B cell (primary cell): ENCODE results near the gene PTX3. TPM values are rescaled to one million over a fixed set of nuclear protein-coding genes. Genes with fewer than 3 reads are reported as not detected.

Source experiments
- ATAC-seq: fragments of 200-7000 bp; cut with Tn5 transposase; one replicate; pipeline ENCODE4 v1.10.0; 2021; ENCODE audit warnings: low read depth, mild to moderate bottlenecking, moderate number of reproducible peaks, moderate library complexity
- CTCF ChIA-PET: fragments of 350-600 bp; sonication (Branson Sonifier 250); formaldehyde crosslinking; loops from one replicate; lab custom pipeline; 2021; ENCODE audit warnings: antibody characterized with exemption, inconsistent platforms; lab: Charles Lee
- POLR2A ChIA-PET: fragments of 350-600 bp; sonication (Branson Sonifier 250); formaldehyde crosslinking; loops from one replicate; lab custom pipeline; 2021; ENCODE audit warnings: antibody characterized with exemption; lab: Charles Lee
- DNase-seq: peaks from one replicate; pipeline ENCODE4 v3.0.0; 2013
- H2AFZ ChIP-seq: 2 replicates; pipeline ENCODE4 v1.6.1; 2012; ENCODE audit warnings: mild to moderate bottlenecking, low read depth, low read length; ENCODE audit not compliant: insufficient read depth, poor library complexity, severe bottlenecking
- H3K27ac ChIP-seq, 2 donors: 1 replicate in 1 of 2; 2 replicates in 1 of 2; pipeline ENCODE4 v1.5.1; 2012 to 2013; ENCODE audit warnings: low read length in 2 of 2, mild to moderate bottlenecking in 2 of 2, moderate library complexity in 1 of 2
- H3K27me3 ChIP-seq, 4 experiments: fragments of 200-600 bp in 1 of 4; sonication (generic) in 1 of 4; replicated peaks in 1 of 4; 1 replicate in 2 of 4; 2 replicates in 2 of 4; pipeline versions ENCODE4 v1.6.1 to v1.7.0; 2013 to 2016; ENCODE audit warnings: low read length in 3 of 4, mild to moderate bottlenecking in 2 of 4, mixed read lengths in 1 of 4, moderate library complexity in 1 of 4; ENCODE audit not compliant: insufficient read depth in 4 of 4, control insufficient read depth in 3 of 4; ENCODE audit errors: control extremely low read depth in 1 of 4
- H3K36me3 ChIP-seq, 2 experiments: replicated peaks in 1 of 2; 1 replicate in 1 of 2; 2 replicates in 1 of 2; pipeline versions ENCODE4 v1.6.1 to v1.7.1; 2013; ENCODE audit warnings: low read length in 1 of 2; ENCODE audit not compliant: insufficient read depth in 2 of 2, control insufficient read depth in 1 of 2; ENCODE audit errors: control extremely low read depth in 1 of 2, extremely low read depth in 1 of 2
- H3K4me1 ChIP-seq, 2 donors: fragments of 200-600 bp in 1 of 2; sonication (generic) in 1 of 2; 1 replicate in 1 of 2; 2 replicates in 1 of 2; pipeline versions ENCODE4 v1.5.1 to v1.6.1; 2013 to 2017; ENCODE audit warnings: low read length in 2 of 2; ENCODE audit not compliant: control insufficient read depth in 2 of 2, insufficient read depth in 2 of 2
- H3K4me2 ChIP-seq: replicated peaks from 2 replicates; pipeline ENCODE3; 2012; ENCODE audit warnings: mild to moderate bottlenecking, low read depth, low read length; ENCODE audit not compliant: poor library complexity, severe bottlenecking
- H3K4me3 ChIP-seq, 5 experiments: fragments of 200-600 bp in 1 of 5; sonication (generic) in 1 of 5; 1 replicate in 3 of 5; 2 replicates in 2 of 5; pipeline versions ENCODE4 v1.5.1 to v1.7.0; 2011 to 2016; ENCODE audit warnings: low read length in 4 of 5, mild to moderate bottlenecking in 4 of 5, low read depth in 2 of 5, control low read depth in 1 of 5, moderate library complexity in 1 of 5; ENCODE audit not compliant: insufficient read depth in 1 of 5; ENCODE audit errors: control extremely low read depth in 1 of 5, extremely low read depth in 1 of 5
- H3K79me2 ChIP-seq: fragments of 200-600 bp; sonication (generic); one replicate; pipeline ENCODE4 v1.6.0; 2016; ENCODE audit warnings: low read length; ENCODE audit not compliant: control insufficient read depth, insufficient read depth
- H3K9ac ChIP-seq: fragments of 200-600 bp; sonication (generic); 2 replicates; pipeline ENCODE4 v1.6.1; 2017; ENCODE audit warnings: mild to moderate bottlenecking, low read length, moderate library complexity
- H3K9me3 ChIP-seq, 3 donors: one replicate each; pipeline versions ENCODE4 v1.6.1 to v1.7.1; 2013; ENCODE audit warnings: low read length in 2 of 3; ENCODE audit not compliant: control insufficient read depth in 2 of 3, insufficient read depth in 1 of 3; ENCODE audit errors: control extremely low read depth in 1 of 3
- H4K20me1 ChIP-seq: 2 replicates; pipeline ENCODE4 v1.6.0; 2012; ENCODE audit warnings: mild to moderate bottlenecking, low read length; ENCODE audit not compliant: insufficient read depth, control insufficient read depth, poor library complexity, severe bottlenecking
- H3K27ac Mint-ChIP-seq: one replicate; pipeline ENCODE4 v1.8.0; 2021; ENCODE audit warnings: mixed read lengths
- H3K27me3 Mint-ChIP-seq: one replicate; pipeline ENCODE4 v1.8.0; 2021; ENCODE audit warnings: mixed read lengths
- H3K4me1 Mint-ChIP-seq: one replicate; pipeline ENCODE4 v1.8.0; 2021; ENCODE audit warnings: mixed read lengths
- H3K4me3 Mint-ChIP-seq: one replicate; pipeline ENCODE4 v1.8.0; 2021; ENCODE audit warnings: mixed read lengths
- H3K9me3 Mint-ChIP-seq: one replicate; pipeline ENCODE4 v1.8.0; 2022; ENCODE audit warnings: mixed read lengths; ENCODE audit not compliant: insufficient read depth
- CTCF ChIP-seq: fragments of 200-600 bp; IDR thresholded peaks from one replicate; pipeline ENCODE4 v1.8.0; 2022; ENCODE audit warnings: antibody characterized with exemption, mild to moderate bottlenecking
- EZH2 ChIP-seq: IDR thresholded peaks from 2 replicates; pipeline ENCODE4 v1.6.1; 2012; ENCODE audit warnings: borderline replicate concordance, low read depth, mild to moderate bottlenecking, moderate library complexity, low read length; ENCODE audit not compliant: insufficient read depth, poor library complexity, severe bottlenecking
- WGBS: methylation state at CpG from one replicate; pipeline ENCODE4 v1.1.5; 2013; ENCODE audit warnings: missing lambda C conversion rate; ENCODE audit not compliant: insufficient coverage; 5-methylcytosine and 5-hydroxymethylcytosine counted together
- intact Hi-C: fragments of 100-400 bp; cut with micrococcal nuclease; formaldehyde crosslinking; loops from one replicate; pipeline ENCODE4 v1.10.0; 2022
- polyA plus RNA-seq: library from polyadenylated mRNA; depleted of rRNA; stranded (reverse); fragments of >200 nt; gene quantifications from 2 replicates; pipeline ENCODE4 v1.2.3, GENCODE V29; 2012
- total RNA-seq, 2 donors: library from RNA; stranded (reverse); fragments of 120-200 nt in 1 of 2; gene quantifications; 1 replicate in 1 of 2; 2 replicates in 1 of 2; pipeline versions ENCODE4 v1.2.3 to v1.2.4, GENCODE V29; 2013 to 2022

Gene PTX3
- total and polyA plus RNA-seq, 2 donors (not counting 1 experiment from before 2014, with no cell fraction given), result 0.37 to 0.40 TPM

DNA sequence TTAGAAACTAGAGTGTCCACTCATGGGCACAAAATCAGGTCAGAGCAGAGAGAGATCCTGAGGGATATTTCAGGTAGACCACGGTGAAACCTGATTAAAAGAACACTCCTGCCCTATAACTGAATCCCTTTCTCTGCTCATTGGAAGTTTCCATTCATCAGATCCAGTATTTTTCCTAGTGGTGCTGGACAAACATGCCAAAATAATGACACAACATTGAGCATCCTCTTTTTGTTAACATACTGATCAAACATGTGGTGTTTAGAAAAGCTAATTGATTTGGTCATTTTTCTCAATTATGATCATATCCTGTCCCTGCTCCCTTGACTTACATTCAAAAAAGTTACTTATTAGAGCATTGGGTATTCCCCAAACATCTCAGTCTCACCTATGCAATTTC is 27.2 kb downstream of the PTX3 start:
- H3K27ac Mint-ChIP-seq, result no peak overlapping the region
- DNase-seq (no peak), ATAC-seq (no peak)
- no peak overlapping the region for H3K27ac ChIP-seq
- H3K4me1 ChIP-seq, result no peaks in the 10 kb centered on the region
- no peak overlapping the region for H3K4me3 ChIP-seq
- CTCF ChIA-PET, result no interaction called here
- no peak overlapping the region for H3K9ac ChIP-seq
- H3K79me2 ChIP-seq, result no peaks in the 10 kb centered on the region
- no peak overlapping the region for H2AFZ ChIP-seq
- no peak overlapping the region for H3K4me2 ChIP-seq
- H3K27me3 ChIP-seq, result peaks cover 0 to 8% (median 0%) of the 10 kb centered on the region in 4 experiments
- no peaks in the 10 kb centered on the region for H3K36me3 ChIP-seq
- peaks cover 13% of the 10 kb centered on the region for H3K27me3 Mint-ChIP-seq
- 80% methylated on average over 1 of the region's 1 CpG for WGBS
- peaks cover 0 to 3% (median 0%) of the 10 kb centered on the region in 3 donors for H3K9me3 ChIP-seq
- intact Hi-C loops, result no loop called here
- no peaks in the 10 kb centered on the region for H4K20me1 ChIP-seq
- no peaks in the 10 kb centered on the region for H3K9me3 Mint-ChIP-seq
- no peak for TF ChIP-seq CTCF
- no peak for TF ChIP-seq EZH2
- H3K4me1 Mint-ChIP-seq, result no peaks in the 10 kb centered on the region
- POLR2A ChIA-PET, result no interaction called here
- no peak overlapping the region for H3K4me3 Mint-ChIP-seq

GRCh38 chr3:157464321-157464720 is 27.7 kb downstream of the PTX3 start:
- H3K27ac ChIP-seq, result no peak overlapping the region
- H3K4me1 ChIP-seq, result no peaks in the 10 kb centered on the region
- POLR2A ChIA-PET, result no interaction called here
- no peaks in the 10 kb centered on the region for H3K4me1 Mint-ChIP-seq
- no CpG with 5 or more reads among the region's 3 CpGs for WGBS
- no peak overlapping the region for H3K27ac Mint-ChIP-seq
- DNase-seq (no peak), ATAC-seq (no peak)
- no peak overlapping the region for H3K4me2 ChIP-seq
- no peak overlapping the region for H2AFZ ChIP-seq
- no peaks in the 10 kb centered on the region for H3K9me3 ChIP-seq
- H3K27me3 Mint-ChIP-seq, result peaks cover 13% of the 10 kb centered on the region
- H3K27me3 ChIP-seq, result peaks cover 0 to 5% (median 0%) of the 10 kb centered on the region in 4 experiments
- H3K4me3 ChIP-seq, result no peak overlapping the region
- TF ChIP-seq CTCF, result no peak
- TF ChIP-seq EZH2, result no peak
- CTCF ChIA-PET, result no interaction called here
- no peaks in the 10 kb centered on the region for H3K36me3 ChIP-seq
- H4K20me1 ChIP-seq, result no peaks in the 10 kb centered on the region
- no peaks in the 10 kb centered on the region for H3K79me2 ChIP-seq
- H3K9ac ChIP-seq, result no peak overlapping the region
- no peak overlapping the region for H3K4me3 Mint-ChIP-seq
- intact Hi-C loops, result no loop called here
- no peaks in the 10 kb centered on the region for H3K9me3 Mint-ChIP-seq
